Activated naive CD4-positive, alpha-beta T cell (primary cell): Measurements from ENCODE around the gene F7.

Experiments used
- DNase-seq, 4 experiments: peaks; one replicate each; lab custom pipeline; 2025; lab: John Stamatoyannopoulos, UW

The F7 gene

GRCh38 chr13:113138792-113139551 is 33.4 kb downstream of the F7 start:
- DNase-seq: no peak

GRCh38 chr13:113139577-113139976 is 34.0 kb downstream of the F7 start:
- no peak for DNase-seq

GRCh38 chr13:113140677-113141600 is 35.3 kb downstream of the F7 start:
- DNase-seq: no peak

- DNase-seq: no peak
These were observed 36.0 kb downstream of the F7 start for GRCh38 chr13:113141601-113141970.

GRCh38 chr13:113142876-113143275 is 37.3 kb downstream of the F7 start:
- DNase-seq: no peak

GRCh38 chr13:113143466-113144254 is 38.1 kb downstream of the F7 start:
- DNase-seq: no peak

GRCh38 chr13:113144255-113144629 is 38.7 kb downstream of the F7 start:
- no peak for DNase-seq

- DNase-seq: no peak
These were observed 39.9 kb downstream of the F7 start for GRCh38 chr13:113145496-113145895.

- no peak for DNase-seq
These were observed 40.5 kb downstream of the F7 start for GRCh38 chr13:113145911-113146598.

GRCh38 chr13:113146750-113147149 is 41.2 kb downstream of the F7 start:
- no peak for DNase-seq

GRCh38 chr13:113147206-113147605 is 41.6 kb downstream of the F7 start:
- DNase-seq: no peak

GRCh38 chr13:113148407-113148806 is 42.8 kb downstream of the F7 start:
- DNase-seq: no peak

GRCh38 chr13:113148940-113149503 is 43.4 kb downstream of the F7 start:
- DNase-seq: no peak

- DNase-seq: no peak
These were observed 44.3 kb downstream of the F7 start for GRCh38 chr13:113149711-113150549.

GRCh38 chr13:113150550-113151365 is 45.2 kb downstream of the F7 start:
- no peak for DNase-seq

- no peak for DNase-seq
These were observed 46.4 kb downstream of the F7 start for GRCh38 chr13:113151745-113152690.

- no peak for DNase-seq
These were observed 47.0 kb downstream of the F7 start for GRCh38 chr13:113152691-113152983.

GRCh38 chr13:113152984-113153809 is 47.6 kb downstream of the F7 start:
- peak in 1 of 4 experiments; percentile 40 for DNase-seq
